C4-2B (cell line): Measurements from ENCODE around the gene FAM200C.

ENCODE experiments used
- H3K27ac ChIP-seq: fragments of 450-650 bp; 2 replicates; pipeline ENCODE4 v1.5.1; 2017
- ZFX ChIP-seq: fragments of 450-650 bp; IDR thresholded peaks from 2 replicates; pipeline ENCODE4 v1.6.1; 2017
- TF ChIP-seq, protein P1 (sequence below): fragments of 450-650 bp; conservative IDR thresholded peaks from 2 replicates; pipeline ENCODE4 v1.5.1; 2017; ENCODE audit warnings: mild to moderate bottlenecking

FAM200C gene

DNA sequence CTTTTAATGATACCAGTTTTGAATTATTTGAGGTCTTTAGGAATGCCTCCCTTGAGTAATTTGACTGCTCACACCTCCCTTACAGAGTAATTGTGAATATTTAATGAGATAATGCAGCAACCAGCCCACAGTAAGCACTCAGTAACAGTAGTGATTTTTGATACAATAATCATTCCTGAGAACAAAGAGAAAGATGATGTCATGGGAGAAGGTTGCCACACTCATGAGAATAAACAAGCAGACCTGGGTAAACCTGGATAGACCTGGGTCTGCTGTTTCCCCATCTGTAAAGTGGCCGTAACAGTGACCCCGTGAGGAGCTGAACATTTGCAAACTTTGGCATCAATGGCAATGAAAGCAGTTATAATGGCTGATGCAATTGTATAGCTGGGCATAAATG is 33.6 kb downstream of the FAM200C start:
- TF ChIP-seq, protein P1, sequence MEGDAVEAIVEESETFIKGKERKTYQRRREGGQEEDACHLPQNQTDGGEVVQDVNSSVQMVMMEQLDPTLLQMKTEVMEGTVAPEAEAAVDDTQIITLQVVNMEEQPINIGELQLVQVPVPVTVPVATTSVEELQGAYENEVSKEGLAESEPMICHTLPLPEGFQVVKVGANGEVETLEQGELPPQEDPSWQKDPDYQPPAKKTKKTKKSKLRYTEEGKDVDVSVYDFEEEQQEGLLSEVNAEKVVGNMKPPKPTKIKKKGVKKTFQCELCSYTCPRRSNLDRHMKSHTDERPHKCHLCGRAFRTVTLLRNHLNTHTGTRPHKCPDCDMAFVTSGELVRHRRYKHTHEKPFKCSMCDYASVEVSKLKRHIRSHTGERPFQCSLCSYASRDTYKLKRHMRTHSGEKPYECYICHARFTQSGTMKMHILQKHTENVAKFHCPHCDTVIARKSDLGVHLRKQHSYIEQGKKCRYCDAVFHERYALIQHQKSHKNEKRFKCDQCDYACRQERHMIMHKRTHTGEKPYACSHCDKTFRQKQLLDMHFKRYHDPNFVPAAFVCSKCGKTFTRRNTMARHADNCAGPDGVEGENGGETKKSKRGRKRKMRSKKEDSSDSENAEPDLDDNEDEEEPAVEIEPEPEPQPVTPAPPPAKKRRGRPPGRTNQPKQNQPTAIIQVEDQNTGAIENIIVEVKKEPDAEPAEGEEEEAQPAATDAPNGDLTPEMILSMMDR: no peak
- TF ChIP-seq ZFX: no peak
- no peak overlapping the region for H3K27ac ChIP-seq

DNA sequence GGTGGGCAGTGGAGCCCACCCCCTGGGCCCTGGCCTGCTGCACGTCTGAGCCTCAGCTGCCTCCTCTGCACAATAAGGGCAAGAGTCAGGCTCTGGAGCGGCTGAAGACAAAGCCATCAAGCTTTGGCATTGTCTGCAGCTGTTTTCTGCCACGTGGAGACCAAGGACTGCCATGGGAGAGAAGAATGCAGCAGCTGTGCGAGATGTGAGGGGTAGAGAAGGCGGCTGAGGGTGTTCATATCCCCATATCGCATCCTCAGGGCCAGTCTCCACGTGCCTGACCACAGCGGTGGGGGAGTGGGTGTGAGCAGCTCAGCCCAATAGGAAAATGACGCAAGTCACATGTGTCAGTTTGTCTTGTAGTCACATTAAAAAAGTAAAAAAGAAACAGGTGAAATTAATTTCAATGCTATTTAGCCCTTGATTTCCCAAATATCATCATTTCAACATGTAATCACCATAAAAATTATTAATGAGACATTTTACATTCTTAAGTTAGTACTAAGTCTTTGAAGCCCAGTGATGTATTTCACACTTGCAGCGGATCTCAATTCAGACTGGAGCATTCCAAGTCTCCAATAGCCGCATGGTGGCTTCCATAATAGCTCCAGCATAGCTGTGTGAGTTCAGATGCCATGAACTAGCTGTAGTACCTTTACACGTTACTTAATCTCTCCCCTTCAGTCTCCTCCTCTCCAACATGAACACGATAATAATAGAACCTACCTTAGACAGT is 36.0 kb downstream of the FAM200C start:
- H3K27ac ChIP-seq: no peak overlapping the region

DNA sequence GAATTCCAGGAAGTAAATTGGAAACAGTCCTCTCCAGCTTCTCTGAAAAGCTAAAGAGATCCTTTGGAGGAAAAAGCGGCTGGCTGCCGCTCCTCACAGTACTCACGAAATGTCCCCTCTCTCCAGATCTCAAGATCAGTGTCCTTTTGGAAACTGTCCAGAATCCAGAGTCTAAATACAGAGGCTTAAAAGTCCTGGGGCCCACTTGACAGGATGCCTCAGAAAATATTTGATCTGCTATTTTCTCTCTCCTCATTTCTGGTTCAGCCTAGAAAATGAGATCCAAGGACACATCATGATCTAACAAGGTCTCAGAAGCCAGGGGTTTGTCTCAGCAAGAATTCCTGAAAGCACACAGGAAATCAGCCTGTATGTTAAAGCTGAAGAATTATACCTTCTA is 36.6 kb downstream of the FAM200C start:
- TF ChIP-seq ZFX: no peak
- H3K27ac ChIP-seq: no peak overlapping the region

More for the DNA sequence above, 36.0 kb downstream of the FAM200C start:
- TF ChIP-seq, protein P1: no peak
- no peak for TF ChIP-seq ZFX

- no peak overlapping the region for H3K27ac ChIP-seq
- TF ChIP-seq, protein P1: no peak
- TF ChIP-seq ZFX: no peak
Measured at GRCh38 chr5:160361624-160362228, 38.1 kb downstream of the FAM200C start.

- no peak for TF ChIP-seq ZFX
- TF ChIP-seq, protein P1: no peak
- H3K27ac ChIP-seq: no peak overlapping the region
Measured at GRCh38 chr5:160360310-160360709, 39.5 kb downstream of the FAM200C start.

GRCh38 chr5:160359816-160360215 is 40.0 kb downstream of the FAM200C start:
- TF ChIP-seq ZFX: no peak
- H3K27ac ChIP-seq: no peak overlapping the region

DNA sequence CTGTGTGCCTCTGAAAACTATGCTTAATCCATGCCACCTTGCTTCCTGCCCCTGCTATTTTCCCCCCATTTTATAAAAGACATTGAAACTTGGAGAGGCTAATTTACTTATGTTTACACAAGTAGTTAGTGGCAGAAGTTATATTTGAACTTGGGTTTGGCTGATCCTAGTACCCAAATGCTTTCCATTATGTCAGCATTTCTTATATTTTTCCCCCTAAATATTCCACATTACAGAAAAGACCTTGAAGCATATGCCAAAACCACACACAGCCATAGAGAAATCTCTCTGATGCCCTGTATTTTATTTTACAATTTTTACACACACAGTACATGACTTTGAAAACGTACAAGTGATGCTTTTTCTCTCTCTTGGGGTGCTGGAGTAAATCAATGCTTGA is 40.6 kb downstream of the FAM200C start:
- no peak for TF ChIP-seq ZFX
- TF ChIP-seq, protein P1: no peak

DNA sequence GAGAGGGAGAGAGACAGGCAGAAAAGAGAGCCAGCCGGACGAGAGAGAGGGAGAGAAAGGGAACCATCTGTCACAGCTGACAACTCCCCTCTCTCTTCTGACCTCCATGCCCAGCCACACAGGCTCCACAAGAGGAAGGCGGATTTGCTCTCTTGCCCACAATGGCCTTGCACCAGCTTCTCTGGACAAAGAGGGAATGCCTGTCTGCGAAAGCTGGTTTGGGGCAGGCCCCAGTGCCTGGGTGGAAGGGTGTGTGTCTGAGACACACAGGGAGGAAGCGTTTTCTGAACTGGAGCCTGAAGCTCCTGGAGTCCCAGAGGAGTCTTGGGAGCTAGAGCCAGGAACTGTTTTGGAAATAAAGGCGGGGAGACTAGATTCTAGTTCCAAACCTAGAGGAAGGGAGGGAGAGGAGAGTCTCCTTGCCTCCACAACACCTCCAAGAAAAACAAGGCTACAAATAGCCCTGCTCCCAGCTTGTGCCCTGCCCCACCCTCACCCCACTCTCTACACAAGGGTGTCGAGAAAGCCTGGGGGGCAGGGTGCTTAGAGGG is 41.9 kb downstream of the FAM200C start:
- H3K27ac ChIP-seq: no peak overlapping the region
- TF ChIP-seq, protein P1: no peak
- TF ChIP-seq ZFX: no peak

More for the DNA sequence above, 40.6 kb downstream of the FAM200C start:
- H3K27ac ChIP-seq: no peak overlapping the region
